ENCODE measurements around the gene SLC2A4RG.
"Not testable (repeated sequence)": the region's sequence is repeated elsewhere in the genome, so short reads cannot be mapped to it uniquely, and the experiment has no call there.

SLC2A4RG gene

GRCh38 chr20:63709149-63709527 lies 30.4 kb upstream of the SLC2A4RG start:
- DNase-seq (ENCODE audit: low read depth, low spot score), result no peak
- H3K27ac ChIP-seq, result no peak overlapping the region

- no peak for DNase-seq (ENCODE audit: low read depth, low spot score)
- H3K27ac ChIP-seq, result no peak overlapping the region
These were observed 28.4 kb upstream of the SLC2A4RG start for GRCh38 chr20:63711085-63711645.

GRCh38 chr20:63712191-63712590 lies 27.4 kb upstream of the SLC2A4RG start:
- H3K27ac ChIP-seq, result no peak overlapping the region
- no peak for DNase-seq (ENCODE audit: low read depth, low spot score)

- DNase-seq (ENCODE audit: low read depth, low spot score), result no peak
- no peak overlapping the region for H3K27ac ChIP-seq
These were observed 24.7 kb upstream of the SLC2A4RG start for GRCh38 chr20:63714858-63715257.

GRCh38 chr20:63718996-63719395 lies 20.6 kb upstream of the SLC2A4RG start:
- no peak for DNase-seq (ENCODE audit: low read depth, low spot score)
- H3K27ac ChIP-seq, result no peak overlapping the region

GRCh38 chr20:63722967-63723622 lies 16.5 kb upstream of the SLC2A4RG start:
- not testable (repeated sequence) for H3K27ac ChIP-seq; DNase-seq (ENCODE audit: low read depth, low spot score)

GRCh38 chr20:63730189-63730733 lies 9.3 kb upstream of the SLC2A4RG start:
- H3K27ac ChIP-seq; DNase-seq (ENCODE audit: low read depth, low spot score): not testable (repeated sequence)

- no peak overlapping the region for H3K27ac ChIP-seq
- no peak for DNase-seq (ENCODE audit: low read depth, low spot score)
These were observed 8.2 kb upstream of the SLC2A4RG start for GRCh38 chr20:63731410-63731809.

GRCh38 chr20:63732118-63733095 lies 7.2 kb upstream of the SLC2A4RG start:
- no peak for DNase-seq (ENCODE audit: low read depth, low spot score)
- H3K27ac ChIP-seq, result no peak overlapping the region

GRCh38 chr20:63733117-63733516 lies 6.5 kb upstream of the SLC2A4RG start:
- no peak overlapping the region for H3K27ac ChIP-seq
- no peak for DNase-seq (ENCODE audit: low read depth, low spot score)

GRCh38 chr20:63733579-63734081 lies 5.9 kb upstream of the SLC2A4RG start:
- no peak overlapping the region for H3K27ac ChIP-seq
- DNase-seq (ENCODE audit: low read depth, low spot score), result no peak

GRCh38 chr20:63734111-63734945 lies 5.2 kb upstream of the SLC2A4RG start:
- H3K27ac ChIP-seq, result no peak overlapping the region
- DNase-seq (ENCODE audit: low read depth, low spot score), result no peak

GRCh38 chr20:63734946-63735858 lies 4.4 kb upstream of the SLC2A4RG start:
- no peak for DNase-seq (ENCODE audit: low read depth, low spot score)
- no peak overlapping the region for H3K27ac ChIP-seq

- H3K27ac ChIP-seq, result no peak within 1 kb of the TSS
- DNase-seq (ENCODE audit: low read depth, low spot score), result no peak
These were observed 3.5 kb upstream of the SLC2A4RG start, which contains the start of gene LIME1 for GRCh38 chr20:63735859-63736718. Gene LIME1, plus strand, starts transcription at chr20:63736664. Its CDS starts 886 bp downstream, at chr20:63737550.

- DNase-seq (ENCODE audit: low read depth, low spot score), result no peak
- no peak overlapping the region for H3K27ac ChIP-seq
These were observed 2.5 kb upstream of the SLC2A4RG start for GRCh38 chr20:63736893-63737694.

- DNase-seq (ENCODE audit: low read depth, low spot score), result no peak
- H3K27ac ChIP-seq, result no peak overlapping the region
These were observed 2.0 kb upstream of the SLC2A4RG start for GRCh38 chr20:63737695-63737944.
